ENCODE measurements around the gene PCAT6.

GRCh38 chr1:202836623-202837403 is 26.1 kb downstream of the PCAT6 start:
- no peak for TF ChIP-seq POLR2AphosphoS5 (IDR thresholded peaks at IDR 0.05; ENCODE audit: low read depth, low read length)
- TF ChIP-seq POLR2A (IDR thresholded peaks at IDR 0.05; ENCODE audit: low read depth, low read length) = no peak
- no peak for TF ChIP-seq TAF1 (IDR thresholded peaks at IDR 0.05; ENCODE audit: borderline replicate concordance, low read depth, low read length)

Data from GM12892 (cell line).